Stimulated activated CD8-positive, alpha-beta memory T cell treated with anti-CD3 and anti-CD28 coated beads, Interleukin-12 subunit alpha, Interleukin-12 subunit beta, amount 100 ng/mL, for 4 hours (primary cell): Measurements from ENCODE around the gene ARHGEF12.

Source experiments
- DNase-seq: peaks from one replicate; pipeline ENCODE4 v3.0.0-alpha.2; 2020; ENCODE audit warnings: low read depth

ARHGEF12 gene, protein sequence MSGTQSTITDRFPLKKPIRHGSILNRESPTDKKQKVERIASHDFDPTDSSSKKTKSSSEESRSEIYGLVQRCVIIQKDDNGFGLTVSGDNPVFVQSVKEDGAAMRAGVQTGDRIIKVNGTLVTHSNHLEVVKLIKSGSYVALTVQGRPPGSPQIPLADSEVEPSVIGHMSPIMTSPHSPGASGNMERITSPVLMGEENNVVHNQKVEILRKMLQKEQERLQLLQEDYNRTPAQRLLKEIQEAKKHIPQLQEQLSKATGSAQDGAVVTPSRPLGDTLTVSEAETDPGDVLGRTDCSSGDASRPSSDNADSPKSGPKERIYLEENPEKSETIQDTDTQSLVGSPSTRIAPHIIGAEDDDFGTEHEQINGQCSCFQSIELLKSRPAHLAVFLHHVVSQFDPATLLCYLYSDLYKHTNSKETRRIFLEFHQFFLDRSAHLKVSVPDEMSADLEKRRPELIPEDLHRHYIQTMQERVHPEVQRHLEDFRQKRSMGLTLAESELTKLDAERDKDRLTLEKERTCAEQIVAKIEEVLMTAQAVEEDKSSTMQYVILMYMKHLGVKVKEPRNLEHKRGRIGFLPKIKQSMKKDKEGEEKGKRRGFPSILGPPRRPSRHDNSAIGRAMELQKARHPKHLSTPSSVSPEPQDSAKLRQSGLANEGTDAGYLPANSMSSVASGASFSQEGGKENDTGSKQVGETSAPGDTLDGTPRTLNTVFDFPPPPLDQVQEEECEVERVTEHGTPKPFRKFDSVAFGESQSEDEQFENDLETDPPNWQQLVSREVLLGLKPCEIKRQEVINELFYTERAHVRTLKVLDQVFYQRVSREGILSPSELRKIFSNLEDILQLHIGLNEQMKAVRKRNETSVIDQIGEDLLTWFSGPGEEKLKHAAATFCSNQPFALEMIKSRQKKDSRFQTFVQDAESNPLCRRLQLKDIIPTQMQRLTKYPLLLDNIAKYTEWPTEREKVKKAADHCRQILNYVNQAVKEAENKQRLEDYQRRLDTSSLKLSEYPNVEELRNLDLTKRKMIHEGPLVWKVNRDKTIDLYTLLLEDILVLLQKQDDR (N-terminal part only)

DNA sequence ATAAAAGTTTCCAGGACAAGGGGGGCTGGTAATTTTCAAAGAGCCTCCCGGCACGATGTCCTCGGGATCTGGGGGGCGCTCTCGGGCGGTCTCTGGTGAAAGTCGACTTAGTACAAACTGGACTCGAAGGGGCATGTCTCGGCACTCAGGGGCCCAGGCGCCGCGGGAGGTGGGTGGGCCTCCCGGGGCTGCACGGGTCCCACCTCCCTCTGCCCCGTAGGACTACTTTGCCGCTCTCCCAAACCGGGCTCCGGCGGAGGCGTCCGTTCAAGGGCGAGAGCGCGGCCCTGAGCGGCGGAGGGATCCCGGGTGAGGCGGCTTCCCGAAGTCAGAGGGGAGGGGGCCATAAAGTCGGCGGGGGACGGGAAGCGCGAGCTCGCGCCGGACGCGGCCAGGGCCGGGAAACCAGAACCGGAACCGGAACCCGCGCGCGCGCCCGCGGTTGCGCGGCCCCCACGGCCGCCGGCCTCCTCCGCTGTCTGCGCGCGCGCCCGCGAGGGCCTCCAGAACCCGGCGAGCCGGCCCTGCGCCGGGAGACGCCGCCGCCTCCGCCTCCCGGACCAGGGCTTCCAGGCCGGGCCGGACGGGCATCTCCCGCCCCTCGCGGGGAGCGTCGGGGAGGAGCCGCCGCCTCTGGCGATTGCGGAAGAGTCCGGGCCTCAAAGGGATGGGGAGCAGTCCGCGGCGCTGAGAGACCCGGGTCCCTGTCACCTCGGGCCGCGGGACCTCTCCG is at the start of gene ARHGEF12:
ARHGEF12 (plus strand) TSS at position 506 of the 733 bp plus-strand sequence. CDS start 831 bp downstream, outside the sequence.
- DNase-seq: peak; percentile 67

DNA sequence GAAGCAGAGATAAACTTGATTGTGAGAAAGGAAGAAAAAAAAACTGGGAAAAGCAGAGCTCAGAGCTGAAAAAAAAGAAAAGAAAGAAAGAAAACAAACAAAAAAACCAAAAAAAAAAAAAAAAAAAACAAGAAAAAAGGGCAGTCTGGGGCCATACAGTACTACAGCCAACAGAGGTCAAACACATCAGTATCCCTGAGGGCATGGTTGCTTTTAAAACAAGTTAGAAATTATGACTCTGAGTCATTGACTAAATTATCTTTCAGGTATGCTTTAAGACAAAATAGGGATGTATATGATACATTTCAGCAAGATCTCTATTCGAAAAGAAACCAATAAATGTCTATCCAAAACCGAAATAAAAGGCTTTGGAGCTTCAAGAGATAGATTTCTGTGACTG is 48.2 kb upstream of the ARHGEF12 start:
- DNase-seq: no peak

DNA sequence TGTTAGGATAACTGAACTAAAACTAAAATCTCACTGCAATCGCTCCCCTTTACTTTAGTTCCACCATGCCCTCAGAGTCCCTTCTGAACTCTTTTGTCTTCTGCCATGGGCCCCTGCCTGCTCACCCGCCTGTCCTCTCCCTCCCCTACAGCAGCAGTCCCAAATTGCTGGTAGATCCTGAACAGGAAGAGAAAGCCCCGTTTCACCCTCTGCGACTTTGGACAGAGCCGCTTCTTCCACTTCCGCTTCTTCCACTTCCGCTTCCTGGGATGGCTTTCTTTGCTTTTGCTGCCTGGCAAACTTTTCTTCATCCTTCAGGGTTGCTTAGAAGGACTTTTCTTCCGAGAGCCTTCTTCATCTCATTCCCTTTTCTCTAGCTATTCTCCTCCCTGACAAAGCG is 46.8 kb upstream of the ARHGEF12 start:
- DNase-seq: no peak

DNA sequence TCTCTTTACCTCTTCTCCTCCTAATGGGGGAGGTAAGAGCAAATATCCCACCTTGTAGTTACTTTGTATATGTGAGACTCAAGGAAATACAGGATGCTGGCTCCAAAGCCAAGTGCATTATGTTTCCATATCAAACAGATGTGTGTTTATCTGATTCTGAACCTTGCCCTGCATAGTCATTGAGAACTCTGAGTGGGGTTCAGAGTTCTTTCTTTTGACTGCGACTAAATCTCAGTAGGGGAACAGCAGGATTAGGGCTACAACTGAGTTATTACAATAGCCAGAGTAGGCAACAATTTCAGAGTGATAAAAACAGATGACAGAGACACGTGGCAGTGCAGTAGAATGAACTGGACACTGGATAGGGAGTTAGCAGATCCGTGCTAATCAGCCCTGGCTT is 45.3 kb upstream of the ARHGEF12 start:
- DNase-seq: no peak

DNA sequence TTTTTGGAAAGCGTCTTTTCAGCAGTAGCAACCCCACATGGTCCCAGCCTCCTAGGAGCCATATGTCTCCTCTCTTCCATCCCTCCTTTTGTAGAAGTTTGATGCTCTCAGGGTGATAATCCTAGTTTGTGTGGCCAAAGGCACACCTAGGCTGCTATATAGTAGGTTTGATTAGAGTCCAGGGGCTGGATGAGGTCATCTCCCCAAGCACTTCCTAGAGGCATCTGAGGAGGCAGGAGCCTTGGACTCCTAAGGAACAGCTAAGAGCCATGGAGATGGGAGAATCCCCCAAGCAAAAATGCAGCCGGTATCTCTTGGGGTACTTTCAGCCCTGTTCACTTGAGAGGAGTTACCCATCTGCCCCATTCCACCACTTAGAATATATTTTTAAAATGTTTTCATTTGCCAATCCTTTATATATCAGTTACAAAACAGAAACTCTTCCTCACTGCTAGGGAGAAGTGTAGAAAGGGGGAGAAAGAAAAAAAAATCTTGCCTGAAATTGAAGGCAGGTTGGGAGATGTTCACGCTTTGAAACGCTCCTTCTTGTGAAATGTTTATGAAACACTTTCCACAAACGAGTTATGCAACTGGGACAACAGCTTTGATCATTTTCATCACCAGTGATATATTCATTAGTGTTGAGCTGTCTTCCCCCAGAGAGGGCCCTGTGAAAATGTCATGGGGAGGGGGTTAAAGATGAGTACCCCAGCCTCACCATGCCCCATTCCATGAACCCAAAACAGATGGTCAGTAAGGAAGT is 43.0 kb upstream of the ARHGEF12 start:
- DNase-seq: no peak

DNA sequence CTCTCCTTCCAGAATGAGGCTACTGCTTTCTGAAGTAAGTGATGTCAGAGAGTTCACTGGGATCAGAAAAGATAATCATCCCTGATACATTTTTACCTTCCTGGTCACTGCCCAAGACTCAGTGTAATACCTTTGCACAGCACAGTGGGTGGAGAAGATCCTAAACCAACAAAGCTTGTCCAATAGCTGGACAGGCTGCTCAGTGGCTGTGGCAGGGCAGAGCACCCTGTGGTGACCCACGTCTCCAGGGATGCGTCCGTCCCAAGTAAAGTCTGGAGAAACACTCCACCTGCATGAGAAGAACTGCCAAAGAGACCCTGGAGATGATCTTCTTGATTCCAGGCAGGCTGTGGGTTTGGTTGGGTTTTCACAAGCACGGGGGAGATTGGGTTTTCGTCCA is 42.1 kb upstream of the ARHGEF12 start:
- no peak for DNase-seq

DNA sequence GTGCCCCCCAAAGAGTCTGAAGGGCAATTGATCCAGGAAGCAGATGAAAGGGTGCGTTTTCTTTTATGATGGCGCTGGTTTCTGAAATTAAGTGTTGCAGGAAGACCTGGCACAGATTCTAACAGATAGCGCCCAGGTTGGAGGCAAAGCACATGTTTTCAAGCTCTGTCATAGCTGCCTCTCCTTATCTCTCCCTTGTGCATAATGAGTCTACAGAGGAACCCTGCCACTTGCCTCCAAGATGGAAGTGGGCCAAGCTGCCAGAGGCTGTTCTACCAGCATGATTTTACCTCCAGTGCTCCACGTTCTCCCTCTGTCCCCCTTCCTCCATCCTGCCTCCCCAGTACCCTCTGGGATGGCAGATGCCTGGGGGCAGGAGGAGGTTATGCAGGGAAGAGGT is 41.1 kb upstream of the ARHGEF12 start:
- DNase-seq: no peak

DNA sequence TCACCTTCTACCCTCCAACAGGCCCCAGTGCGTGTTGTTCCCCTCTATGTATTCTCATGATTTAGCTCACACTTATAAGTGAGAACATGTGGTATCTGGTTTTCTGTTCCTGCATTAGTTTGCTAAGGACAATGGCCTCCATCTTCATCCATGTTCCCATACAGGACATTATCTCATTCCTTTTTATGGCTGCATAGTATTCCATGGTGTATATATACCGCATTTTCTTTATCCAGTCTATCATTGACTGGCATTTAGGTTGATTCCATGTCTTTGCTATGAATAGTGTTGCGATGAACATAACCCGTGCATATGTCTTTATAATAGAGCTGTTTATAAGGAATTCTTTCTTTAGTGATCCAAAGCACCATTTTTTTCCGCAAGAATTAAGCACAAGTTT is 39.7 kb upstream of the ARHGEF12 start:
- no peak for DNase-seq

DNA sequence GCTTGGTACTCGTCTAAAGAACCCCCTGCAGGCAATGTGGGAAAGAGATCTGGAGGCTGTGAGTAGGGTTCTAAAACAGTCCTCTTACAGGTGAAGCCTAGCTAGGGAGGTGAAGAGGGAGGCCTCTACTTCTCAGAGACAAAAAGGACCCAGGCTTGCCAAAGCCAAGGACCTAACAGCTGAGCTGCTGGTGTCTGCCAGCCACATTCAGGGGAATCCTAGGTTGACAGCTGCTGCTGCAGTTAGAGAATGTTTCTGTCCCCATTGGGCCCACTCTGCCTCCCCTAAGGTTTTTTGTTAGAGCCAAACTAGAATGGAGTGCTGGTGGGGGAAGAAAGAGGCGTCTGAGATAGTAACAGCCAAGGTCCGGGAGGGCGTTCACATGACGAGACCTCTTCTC is 37.8 kb upstream of the ARHGEF12 start:
- DNase-seq: no peak

DNA sequence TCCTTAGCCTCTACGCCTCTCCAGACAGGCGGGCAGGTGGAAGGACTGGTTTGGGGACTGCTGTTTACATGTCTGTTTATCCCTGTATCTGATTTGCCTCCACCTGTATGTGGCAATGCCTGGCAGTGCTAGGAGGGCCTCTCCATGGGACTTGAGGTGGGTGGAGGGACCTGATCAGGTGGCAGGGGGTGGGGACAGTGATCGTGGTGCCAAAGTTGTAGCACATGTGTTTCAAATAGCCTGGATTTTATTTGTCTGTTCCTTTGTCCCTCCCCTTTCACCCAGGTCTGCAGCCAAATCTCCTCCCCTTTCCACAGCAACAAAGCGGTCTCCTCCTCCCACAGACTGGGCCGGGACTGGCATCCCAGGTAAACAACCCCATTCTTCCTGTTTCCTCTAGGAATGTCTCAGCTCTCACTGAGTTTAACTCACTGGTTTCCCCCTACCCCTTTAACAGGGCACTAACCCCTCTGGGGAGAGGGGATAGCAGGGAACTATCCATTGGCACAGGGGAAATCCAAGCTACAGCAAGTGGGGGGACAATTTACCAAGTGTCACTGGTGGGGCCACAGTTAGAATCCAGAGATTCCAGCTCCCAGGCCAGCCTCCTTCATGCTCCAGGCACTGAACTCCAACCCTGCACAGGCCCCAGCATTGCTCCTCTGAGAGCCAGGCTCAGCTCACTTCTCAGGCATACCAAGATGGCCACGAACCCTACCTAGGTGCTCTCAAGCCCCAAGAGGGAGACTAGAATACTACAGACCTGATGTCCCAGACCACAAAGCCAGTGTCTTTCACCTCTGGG is 34.0 kb upstream of the ARHGEF12 start:
- DNase-seq: no peak

DNA sequence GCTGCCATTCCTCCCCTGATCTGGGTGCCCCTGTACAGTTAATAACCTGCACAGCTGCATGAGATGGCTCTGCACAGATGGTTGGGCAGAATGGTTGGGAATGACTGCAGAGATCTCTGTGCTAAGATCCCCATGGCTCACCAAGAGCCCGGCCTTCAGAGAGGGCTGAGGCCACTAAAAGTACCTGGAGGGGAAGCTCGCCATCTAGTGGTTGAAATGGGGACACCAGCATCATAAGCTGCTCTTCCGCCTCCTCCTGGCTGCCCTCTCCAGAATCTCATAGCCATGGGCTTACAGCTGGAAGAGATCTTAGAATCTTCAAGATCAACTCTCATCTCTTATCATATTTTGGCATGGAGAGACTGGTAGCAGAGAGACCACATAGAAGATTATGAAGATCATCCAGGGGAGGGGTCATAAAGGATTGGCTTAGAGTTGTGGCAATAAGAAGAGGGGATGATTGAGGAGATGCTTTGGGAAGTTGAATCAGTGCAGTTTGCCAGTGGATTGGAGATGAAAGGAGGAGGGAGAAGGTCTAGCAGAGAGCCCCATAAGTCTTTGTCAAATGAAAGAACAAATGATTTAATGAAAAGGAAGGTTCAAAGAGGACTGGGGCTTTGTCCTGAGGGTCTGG is 33.1 kb upstream of the ARHGEF12 start:
- DNase-seq: peak; percentile 20

DNA sequence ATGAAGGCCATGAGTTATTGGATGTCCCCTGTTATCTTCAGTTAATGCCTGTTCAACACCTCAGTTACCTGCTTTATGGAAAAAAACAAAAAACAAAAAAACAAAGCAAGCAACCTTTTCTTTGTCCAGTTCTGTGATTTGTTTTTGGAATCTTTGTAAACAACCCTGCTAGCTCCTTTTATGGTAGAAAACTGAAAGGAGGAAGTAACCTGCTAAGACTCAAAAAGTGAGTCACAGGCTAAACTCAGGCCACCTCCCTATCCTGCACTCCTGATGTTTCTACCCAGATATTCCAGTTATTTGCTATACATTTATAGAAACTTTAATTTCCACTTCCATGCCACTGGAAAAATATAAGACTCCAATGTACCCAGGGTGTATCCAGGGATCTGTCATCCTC is 31.7 kb upstream of the ARHGEF12 start:
- DNase-seq: no peak

DNA sequence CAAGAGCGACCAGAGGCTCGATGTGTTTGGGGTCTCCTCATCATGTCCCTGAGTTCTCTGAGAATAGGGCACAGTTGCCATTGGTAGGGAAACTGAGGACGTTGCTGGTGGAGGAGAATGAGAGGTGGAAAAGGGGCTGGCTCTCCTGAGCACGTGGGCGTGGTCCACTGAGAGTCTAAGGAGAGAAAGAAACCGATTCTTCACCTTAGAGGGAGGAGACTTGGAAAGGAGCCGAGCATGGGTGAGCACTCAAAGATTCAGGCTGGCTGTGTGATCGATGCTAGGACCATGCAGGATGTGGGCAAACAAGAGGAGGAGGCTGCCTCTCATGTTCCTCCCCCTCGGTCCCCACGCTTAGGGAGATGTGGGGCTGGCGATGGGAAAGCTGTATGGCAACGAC is 30.9 kb upstream of the ARHGEF12 start:
- no peak for DNase-seq

DNA sequence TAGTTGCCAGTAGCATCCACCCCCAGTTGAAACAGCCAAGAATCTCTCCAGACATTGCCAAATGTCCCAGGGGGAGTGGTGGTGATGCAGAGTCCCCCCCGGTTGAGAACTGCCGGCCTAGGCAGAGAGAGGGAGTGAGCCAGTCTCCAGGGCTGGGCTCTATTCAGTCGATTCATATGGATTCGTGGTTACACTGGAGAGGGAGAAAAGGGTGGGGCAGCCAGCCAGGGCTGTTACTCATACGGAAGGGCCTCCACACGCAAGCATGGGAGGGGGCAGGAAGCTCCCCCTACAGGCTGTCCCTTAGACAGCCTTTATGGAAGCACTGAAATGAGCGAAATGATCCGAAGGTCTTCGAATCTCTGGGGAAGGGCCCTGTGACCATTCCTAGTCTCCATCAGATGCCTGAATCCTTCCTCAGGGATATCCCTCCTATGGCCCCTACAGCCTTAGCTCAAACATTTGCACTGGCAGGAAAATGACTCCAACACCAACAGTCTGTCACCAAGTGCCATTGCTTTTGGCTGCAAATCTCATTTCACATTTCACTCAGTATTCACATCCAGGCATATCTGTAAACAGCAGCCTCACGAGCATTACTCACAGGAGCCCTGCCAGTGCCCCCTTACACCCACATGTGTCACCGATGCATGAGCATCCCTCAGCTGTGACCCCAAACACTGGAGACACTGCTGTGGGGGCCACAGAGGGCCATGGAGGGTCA is 29.5 kb upstream of the ARHGEF12 start:
- DNase-seq: no peak

DNA sequence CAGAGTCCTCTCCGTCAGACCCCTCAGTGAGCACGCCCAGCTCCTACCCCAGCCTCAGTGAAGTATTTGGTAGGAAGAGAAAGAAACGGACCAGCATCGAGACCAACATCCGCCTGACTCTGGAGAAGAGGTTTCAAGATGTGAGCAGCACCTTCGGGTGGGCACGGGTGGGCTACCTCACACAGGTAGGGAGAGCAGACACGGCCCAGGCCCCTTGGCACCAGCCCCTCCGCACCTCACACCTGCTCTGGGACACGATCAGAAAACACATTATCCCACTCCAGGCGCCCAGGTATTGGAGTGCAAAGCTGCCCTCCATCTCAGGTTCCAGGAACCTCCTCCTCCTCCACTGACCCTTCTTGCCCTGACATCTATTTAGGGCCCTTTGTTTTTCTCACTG is 28.7 kb upstream of the ARHGEF12 start:
- DNase-seq: no peak

DNA sequence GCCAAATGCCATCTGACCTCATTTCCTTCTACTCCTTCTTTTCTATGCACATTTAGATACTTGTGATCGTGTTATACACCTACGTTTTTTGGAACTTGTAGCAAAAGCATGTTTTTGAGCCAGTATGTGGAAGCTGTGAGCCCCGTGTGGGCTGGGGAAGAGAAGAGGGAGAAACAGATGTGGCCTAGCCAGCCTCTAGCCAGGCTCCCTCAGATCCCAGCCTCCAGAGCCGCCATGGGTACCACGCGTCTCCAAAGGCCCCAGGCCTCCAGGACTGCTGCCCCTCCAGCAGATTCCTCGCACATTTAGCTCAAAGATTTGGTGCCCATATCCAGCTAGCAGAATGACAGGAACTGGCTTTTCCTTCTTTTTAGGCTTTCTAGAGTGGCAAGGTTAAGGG is 28.1 kb upstream of the ARHGEF12 start:
- no peak for DNase-seq

DNA sequence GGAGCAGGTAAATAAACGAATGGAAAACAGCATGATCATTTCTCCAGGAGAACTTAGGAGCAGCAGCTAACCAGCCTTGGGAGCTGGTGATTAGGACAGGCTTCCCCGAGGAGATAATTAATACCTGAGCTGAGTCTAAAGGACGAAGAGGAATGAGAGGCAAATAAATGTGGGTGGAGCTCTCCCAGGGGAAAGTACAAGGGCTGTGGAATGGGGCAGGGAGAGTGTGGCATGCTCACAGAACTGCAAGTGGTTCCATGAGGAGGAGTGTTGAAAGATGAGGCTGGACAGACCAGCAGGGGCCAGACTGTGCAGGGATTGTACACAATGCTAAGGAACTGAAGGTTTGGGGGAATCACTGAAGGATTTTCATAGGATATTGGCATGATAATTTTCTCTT is 25.3 kb upstream of the ARHGEF12 start:
- no peak for DNase-seq

DNA sequence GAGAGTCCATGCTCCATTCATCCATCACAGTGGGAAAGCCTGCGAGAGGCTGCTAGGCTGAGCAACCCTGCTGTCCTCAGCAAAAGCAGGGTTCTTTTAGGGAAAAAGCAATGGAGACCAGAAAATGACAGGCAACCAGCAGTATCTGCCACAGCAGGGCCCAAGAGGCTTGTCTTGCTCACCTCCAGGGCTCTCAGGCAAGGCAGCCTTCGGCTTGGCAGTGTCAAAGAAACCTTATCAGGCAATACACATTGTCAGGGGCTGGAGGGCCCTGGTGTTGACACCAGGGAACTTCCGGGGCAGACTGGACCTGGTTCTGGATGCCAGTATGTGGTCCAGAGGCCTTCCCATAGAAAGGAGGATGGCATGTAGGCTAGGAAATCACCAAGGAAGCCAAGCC is 21.4 kb upstream of the ARHGEF12 start:
- DNase-seq: no peak
